Epidermal melanocyte (primary cell): ENCODE results near the gene PADI4.

Experiments
- DNase-seq: peaks from one replicate; pipeline ENCODE4 v3.0.0; 2011; ENCODE audit warnings: low spot score; ENCODE audit not compliant: insufficient read length

Gene PADI4

GRCh38 chr1:17282836-17283235, 25.2 kb upstream of the PADI4 start:
- no peak for DNase-seq

GRCh38 chr1:17286646-17287045, 21.4 kb upstream of the PADI4 start:
- DNase-seq: no peak

- no peak for DNase-seq
These were observed 20.7 kb upstream of the PADI4 start for GRCh38 chr1:17287130-17287776.

GRCh38 chr1:17289721-17290120, 18.3 kb upstream of the PADI4 start:
- DNase-seq: no peak

GRCh38 chr1:17290553-17290952, 17.4 kb upstream of the PADI4 start:
- no peak for DNase-seq

- DNase-seq: no peak
These were observed 15.5 kb upstream of the PADI4 start for GRCh38 chr1:17292299-17293160.

- DNase-seq: no peak
These were observed 14.1 kb upstream of the PADI4 start for GRCh38 chr1:17293681-17294425.

GRCh38 chr1:17295292-17295691, 12.7 kb upstream of the PADI4 start:
- no peak for DNase-seq

GRCh38 chr1:17296086-17296485, 11.9 kb upstream of the PADI4 start:
- no peak for DNase-seq

- DNase-seq: no peak
These were observed 10.0 kb upstream of the PADI4 start for GRCh38 chr1:17297991-17298390.

- no peak for DNase-seq
These were observed 6.2 kb upstream of the PADI4 start for GRCh38 chr1:17301767-17302166.

GRCh38 chr1:17304151-17304825, 3.7 kb upstream of the PADI4 start:
- DNase-seq: no peak

GRCh38 chr1:17304826-17305175, 3.2 kb upstream of the PADI4 start:
- DNase-seq: no peak

GRCh38 chr1:17305576-17306095, 2.4 kb upstream of the PADI4 start:
- no peak for DNase-seq

GRCh38 chr1:17306407-17306806, 1.6 kb upstream of the PADI4 start:
- DNase-seq: no peak

- DNase-seq: no peak
These were observed 1.1 kb upstream of the PADI4 start for GRCh38 chr1:17306921-17307320.

GRCh38 chr1:17307329-17307728, 668 bp upstream of the PADI4 start:
- DNase-seq: no peak

GRCh38 chr1:17308593-17308992, 596 bp downstream of the PADI4 start:
- no peak for DNase-seq

GRCh38 chr1:17309426-17310067, 1.6 kb downstream of the PADI4 start:
- DNase-seq: no peak

GRCh38 chr1:17310068-17310640, 2.2 kb downstream of the PADI4 start:
- no peak for DNase-seq
